Pulmonary artery endothelial cell (primary cell): ENCODE measurements around the gene CCL14. TPM values are rescaled to one million over a fixed set of nuclear protein-coding genes. Genes with fewer than 3 reads are reported as not detected.
"Not testable (repeated sequence)": the region's sequence is repeated elsewhere in the genome, so short reads cannot be mapped to it uniquely, and the experiment has no call there.

Source experiments
- DNase-seq: peaks from one replicate; pipeline ENCODE4 v3.0.0-alpha.2; 2011; ENCODE audit warnings: low read depth, low spot score
- total RNA-seq: library from RNA; depleted of rRNA; stranded (reverse); fragments of >200 nt; gene quantifications from 2 replicates; pipeline ENCODE4 v1.2.3, GENCODE V29; 2014

The CCL14 gene
- 18.8 and 21.8 TPM in 2 replicates for total RNA-seq

DNA sequence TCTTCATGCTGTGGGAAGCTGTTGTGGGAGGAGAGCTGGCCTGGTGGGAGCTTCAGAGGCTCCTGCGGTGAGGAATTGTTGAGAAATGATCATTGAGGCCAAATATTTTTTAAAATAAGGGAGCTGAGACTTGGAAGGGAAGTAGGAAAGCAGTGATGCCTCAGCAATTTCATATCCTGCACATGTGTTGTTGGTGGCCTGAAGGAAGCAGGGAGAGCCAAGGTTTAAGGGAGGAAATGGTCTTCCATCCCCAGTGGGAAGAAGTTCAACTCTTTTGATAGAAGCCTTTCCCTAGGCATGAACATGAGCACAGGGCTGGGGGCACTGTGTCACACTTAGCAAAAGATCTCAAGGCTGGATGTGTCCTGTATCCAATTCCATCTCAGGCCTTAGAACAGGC lies at the start of gene CCL14:
Gene CCL14, minus strand, starts transcription at position 87 of the 400 bp plus-strand sequence. Its CDS starts 80 bp downstream, at position 7.
- DNase-seq, result no peak

DNA sequence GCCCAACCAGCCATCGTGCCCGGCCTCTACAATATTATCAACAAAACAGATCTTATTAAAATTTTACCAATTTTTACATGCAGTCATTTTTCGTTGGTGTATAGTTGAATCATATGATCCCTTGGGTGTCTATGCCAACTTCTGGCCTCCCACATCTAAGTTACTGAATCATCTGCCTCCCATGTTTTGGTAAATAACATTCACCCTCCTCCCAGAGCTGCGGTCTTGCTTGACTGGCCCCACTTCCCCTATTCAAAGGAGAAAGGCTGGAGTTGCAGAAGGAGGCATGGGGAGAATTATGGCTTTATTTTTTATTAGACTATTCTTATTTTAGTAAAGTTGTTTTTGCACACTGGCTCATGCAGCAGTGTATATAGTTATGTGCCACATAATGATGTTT lies 49.7 kb upstream of the CCL14 start:
- DNase-seq, result no peak

DNA sequence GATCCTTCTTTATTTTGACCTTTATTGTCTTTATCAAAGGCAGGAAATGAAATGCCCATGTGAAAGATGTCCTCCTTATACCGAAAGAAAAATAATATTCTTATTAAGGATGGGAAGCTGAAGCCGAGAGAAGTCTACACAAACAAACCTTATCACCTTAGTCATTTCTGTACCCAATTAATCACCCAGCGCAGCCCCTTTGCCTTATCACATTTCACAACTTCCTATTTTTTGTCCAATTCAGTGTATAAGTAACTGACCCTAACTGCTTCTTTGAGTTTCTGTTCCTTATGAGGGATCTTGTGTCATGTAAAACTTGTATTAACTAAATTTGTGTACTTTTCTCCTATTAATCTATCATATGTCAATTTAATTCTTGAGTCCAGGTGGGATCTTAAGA lies 47.6 kb upstream of the CCL14 start:
- no peak for DNase-seq

DNA sequence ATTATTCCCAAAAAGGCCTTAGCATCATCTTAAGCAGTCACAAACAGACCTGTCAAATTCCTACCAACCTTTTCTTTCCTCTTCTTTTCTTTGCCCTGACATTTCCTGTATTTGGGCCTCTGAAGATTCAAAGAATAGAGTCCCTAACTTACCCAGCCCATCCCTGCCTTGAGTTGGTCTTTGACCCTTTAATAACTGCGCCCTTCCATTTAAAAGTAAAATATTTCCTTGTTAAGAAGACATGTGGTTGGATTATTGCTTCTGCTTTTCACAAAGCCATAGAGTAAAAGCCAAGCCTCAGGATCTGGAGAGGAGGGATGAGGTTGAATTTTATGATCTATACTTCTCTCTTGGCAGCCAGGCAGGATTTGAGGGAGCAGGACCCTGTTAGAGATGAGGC lies 44.4 kb upstream of the CCL14 start:
- DNase-seq, result no peak

DNA sequence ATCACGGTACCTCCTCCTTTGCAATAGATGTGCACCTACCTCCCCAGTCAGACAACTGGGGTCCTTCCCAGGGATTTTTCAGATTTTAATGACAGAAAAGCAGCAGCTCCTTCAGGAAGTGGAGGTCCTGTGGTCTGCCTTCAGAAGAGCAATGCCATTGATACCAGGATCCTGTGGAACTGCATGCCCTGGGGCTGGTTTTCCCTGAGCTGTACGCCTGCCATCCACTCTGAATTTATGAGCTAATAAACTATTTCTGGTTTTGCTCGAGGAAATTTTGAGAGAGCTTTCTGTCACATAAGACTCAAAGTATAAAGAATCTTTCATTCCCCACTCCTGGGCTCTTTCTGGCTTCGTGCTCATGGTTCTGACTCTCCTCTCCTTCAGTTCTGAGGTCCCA lies 41.2 kb upstream of the CCL14 start:
- DNase-seq, result no peak

DNA sequence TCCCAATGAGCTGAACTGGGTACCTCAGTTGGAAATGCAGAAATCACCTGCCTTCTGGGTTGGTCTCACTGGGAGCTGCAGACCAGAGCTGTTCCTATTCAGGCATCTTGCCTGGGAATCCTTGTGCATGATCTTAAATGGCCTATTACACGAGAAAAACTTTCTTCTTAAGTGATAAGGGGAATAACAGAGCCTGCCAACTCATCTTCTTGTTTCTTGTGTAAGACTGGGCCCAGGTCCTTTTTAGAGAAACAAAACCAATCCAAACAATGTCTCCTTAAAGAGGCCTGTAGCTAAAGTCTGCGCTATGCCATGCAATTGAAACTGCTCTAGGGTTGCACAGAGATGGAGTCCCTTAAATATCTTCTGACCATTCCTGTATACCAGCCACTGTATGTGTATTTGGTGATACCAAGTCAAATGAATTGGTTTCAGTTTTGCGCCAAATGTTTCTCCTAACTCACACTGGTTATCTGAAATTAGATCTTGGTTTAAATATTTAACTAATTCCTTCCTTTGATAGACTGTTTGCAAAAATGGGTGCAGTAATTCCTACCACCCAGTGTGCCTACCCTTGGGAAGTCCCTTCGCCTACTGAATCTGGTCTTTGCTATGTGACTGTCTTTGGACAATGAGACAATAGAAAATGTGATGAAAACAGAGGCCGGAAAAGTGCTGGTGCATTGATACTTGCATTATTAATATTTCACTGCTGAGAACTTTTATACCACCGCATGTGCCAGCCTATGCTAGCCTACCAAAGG lies 37.8 kb upstream of the CCL14 start:
- no peak for DNase-seq

DNA sequence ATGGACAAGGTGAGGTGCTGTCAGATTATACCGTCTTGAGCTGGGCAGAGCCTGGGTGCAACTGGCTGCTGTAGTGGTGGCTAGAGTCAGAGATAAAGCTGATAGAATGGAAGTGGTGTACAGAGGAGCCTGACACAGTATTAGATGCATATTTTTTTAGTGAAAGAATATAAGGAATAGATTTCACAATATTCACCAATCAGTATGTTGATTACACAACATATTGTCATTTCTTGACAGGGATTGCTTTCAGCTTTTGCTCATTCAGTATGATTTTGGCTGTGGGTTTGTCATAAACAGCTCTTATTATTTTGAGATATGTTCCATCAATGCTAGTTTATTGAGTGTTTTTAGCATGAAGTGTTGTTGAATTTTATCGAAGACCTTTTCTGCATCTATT lies 32.9 kb upstream of the CCL14 start:
- no peak for DNase-seq

GRCh38 chr17:36017799-36018198 lies 31.3 kb upstream of the CCL14 start, which contains the start of gene CCL23:
Gene CCL23 (minus strand): TSS chr17:36017972. CDS start chr17:36017897, 75 bp downstream.
- DNase-seq, result no peak

- no peak for DNase-seq
Measured at GRCh38 chr17:36016555-36016954, 30.0 kb upstream of the CCL14 start.

DNA sequence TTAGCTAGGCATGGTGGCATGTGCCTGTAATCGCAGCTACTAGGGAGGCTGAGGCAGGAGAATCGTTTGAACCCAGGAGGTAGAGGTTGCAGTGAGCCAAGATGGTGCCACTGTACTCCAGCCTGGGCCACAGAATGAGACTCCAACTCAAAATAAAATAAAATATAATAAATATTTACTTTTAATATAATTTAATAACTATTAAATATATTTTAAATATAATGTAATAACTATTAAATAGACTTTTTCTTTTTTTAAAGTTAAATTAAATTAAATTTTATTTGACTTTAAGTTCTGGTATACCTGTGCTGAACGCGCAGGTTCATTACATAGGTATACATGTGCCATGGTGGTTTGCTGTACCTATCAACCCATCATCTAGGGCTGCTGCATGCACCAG lies 29.4 kb upstream of the CCL14 start:
- DNase-seq, result not testable (repeated sequence)

DNA sequence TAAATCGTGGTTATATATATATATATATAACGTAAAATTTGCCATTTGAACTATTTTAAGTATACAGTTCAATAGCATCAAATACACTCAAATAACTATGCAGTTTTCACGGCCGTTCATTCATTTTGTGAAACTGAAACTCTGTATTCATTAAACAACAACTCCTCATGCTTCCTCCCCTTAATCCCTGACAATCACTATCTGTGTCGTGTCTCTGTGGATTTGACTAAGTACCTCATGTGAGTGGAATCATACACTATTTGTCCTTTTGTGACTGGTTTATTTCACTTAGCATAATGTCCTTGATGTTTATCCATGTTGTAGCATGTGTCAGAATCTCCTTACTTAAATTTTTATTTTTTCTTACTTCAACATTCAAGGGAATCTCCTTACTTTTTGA lies 28.4 kb upstream of the CCL14 start:
- DNase-seq, result no peak

DNA sequence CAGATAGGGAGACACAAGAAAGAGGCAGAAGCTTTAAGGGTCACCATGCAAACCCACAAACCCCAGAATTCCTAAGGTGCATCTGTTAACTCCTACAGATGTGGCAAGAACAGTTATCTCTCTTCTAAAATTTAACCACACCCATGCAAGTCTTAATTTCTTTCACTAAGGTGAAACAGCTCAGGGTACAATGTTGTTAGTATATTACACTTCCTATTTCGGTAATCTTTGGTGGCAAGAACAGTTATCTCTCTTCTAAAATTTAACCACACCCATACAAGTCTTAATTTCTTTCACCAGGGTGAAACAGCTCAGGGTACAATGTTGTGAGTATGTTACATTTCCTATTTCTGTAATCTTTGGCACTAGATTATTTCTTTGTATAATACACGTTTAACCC lies 24.7 kb upstream of the CCL14 start:
- no peak for DNase-seq

GRCh38 chr17:36008998-36009665 lies 22.6 kb upstream of the CCL14 start:
- no peak for DNase-seq

- DNase-seq, result no peak
Measured at GRCh38 chr17:36004594-36005108, 18.1 kb upstream of the CCL14 start.

DNA sequence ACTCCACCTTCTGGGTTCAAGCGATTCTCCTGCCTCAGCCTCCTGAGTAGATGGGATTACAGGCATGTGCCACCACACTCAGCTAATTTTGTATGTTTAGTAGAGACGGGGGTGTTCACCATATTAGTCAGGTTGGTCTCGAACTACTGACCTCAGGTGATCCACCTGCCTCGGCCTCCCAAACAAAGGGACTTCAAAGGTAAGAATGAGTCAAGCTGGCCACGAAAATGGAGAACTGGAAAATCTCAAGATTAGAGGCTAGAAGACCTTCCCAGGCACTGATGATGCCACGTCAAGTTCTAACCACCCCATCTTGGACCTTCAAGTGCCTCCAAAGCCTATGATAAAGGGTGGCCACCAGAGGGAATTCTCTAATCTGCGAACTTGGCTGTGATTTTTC lies 16.1 kb upstream of the CCL14 start:
- DNase-seq, result no peak

GRCh38 chr17:36001862-36002603 lies 15.5 kb upstream of the CCL14 start:
- no peak for DNase-seq

- DNase-seq, result no peak
Measured at GRCh38 chr17:36001110-36001771, 14.7 kb upstream of the CCL14 start, which contains the start of gene CCL15. Gene CCL15 (minus strand): TSS chr17:36001553. CDS start chr17:36001492, 61 bp downstream.

- no peak for DNase-seq
Measured at GRCh38 chr17:36000732-36001109, 14.2 kb upstream of the CCL14 start.

DNA sequence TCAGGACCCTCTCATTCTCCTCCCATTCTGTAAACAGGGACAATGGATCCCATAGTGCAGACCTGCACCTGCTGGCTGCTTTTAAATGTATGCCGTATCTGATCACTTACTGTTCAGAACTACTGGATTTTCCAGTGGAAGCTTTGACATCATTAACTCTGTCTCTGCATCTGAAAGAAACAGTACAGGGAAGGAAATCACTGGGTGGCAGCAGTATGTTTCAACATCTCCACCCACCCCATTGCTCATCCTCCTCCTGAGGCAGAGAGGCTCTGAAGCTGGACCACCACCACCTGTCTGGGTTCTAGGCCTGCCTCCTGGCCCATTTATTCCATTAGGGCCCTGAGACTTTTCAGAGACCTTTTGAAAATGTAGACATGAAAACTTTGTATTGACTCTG lies 12.2 kb upstream of the CCL14 start:
- DNase-seq, result no peak

GRCh38 chr17:35998018-35998545 lies 11.6 kb upstream of the CCL14 start:
- DNase-seq, result no peak

DNA sequence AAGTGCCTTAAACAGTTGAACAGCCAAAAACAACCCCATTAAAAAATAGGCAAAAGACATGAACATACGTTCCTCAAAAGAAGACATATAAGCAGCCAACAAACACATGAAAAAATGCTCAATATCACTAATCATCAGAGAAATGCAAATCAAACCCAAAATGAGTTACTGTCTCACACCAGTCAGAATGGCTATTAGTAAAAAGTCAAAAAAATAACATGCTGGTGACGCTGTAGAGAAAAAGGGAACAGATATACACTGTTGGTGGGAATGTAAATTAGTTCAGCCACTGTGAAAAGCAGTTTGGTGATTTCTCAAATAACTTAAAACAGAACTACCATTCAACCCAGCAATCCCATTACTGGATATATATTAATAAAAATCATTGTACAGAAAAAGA lies 8.8 kb upstream of the CCL14 start:
- not testable (repeated sequence) for DNase-seq
